ENCODE results near the gene RPTOR. TPM values are rescaled to one million over a fixed set of nuclear protein-coding genes. Genes with fewer than 3 reads are reported as not detected.

The RPTOR gene
- total and polyA plus RNA-seq, 3 experiments from 2014 or later: 7.9 to 69.4 (median 63.9) TPM

DNA sequence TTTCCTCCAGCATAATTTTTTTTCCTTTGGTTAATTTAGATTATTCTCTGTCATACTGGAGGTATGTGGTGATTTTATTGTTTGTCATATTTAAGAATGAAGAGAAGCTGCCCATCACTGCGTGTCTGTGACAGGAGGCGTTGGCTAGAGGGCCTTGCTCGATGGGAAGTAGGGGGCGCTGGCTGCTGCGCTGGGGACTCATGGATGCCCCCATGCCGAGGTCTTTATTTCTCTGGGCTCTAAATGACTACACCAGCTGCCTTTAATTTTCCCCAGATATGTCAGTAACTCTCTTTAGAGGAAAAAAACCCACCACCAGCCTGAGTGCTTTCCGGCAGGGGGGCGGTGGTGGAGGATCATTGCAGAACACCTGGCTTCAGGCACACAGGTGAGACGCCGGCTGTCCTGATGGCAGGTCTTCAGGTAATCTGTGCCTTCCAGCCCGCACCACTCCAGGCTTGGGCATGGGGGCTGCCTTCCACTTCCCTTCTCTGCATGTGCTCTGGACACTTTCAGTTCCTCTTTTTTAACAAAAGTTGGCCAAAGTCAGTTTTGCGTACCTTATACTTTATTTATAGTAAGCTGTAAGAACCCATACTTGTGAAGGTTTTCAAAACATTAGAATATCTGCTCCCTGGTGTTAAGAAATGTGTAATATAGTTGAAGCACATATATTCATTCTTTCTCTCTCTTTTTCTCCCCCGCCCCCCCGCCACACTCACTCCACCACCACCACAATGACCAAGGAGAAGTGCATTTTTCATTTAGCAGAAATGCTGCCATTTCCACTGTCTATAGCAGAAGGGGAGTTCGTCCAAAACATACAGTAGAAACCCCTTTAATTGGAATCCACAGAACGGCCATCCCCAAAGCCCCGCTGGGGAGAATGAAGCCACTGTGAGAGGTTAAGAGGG is 192.7 kb downstream of the RPTOR start:
- H3K4me1 Mint-ChIP-seq: peaks cover 12 to 36% (median 35%) of the 10 kb centered on the region in 3 donors
- Histone ChIP-seq H3K9me3 (ENCODE audit: low read length) (no peaks in the 10 kb centered on the region), H3K4me3 (ENCODE audit: low read length) (no peak overlapping the region), H3K4me1 (ENCODE audit: insufficient read depth, low read length) (peaks cover 29% of the 10 kb centered on the region), H3K36me3 (ENCODE audit: insufficient read depth, low read length) (peaks cover 4% of the 10 kb centered on the region), H3K27ac (ENCODE audit: low read depth, low read length) (no peak overlapping the region), H3K27me3 (ENCODE audit: insufficient read depth, low read length, poor library complexity, severe bottlenecking) (no peaks in the 10 kb centered on the region)
- POLR2A ChIA-PET: no interaction called here
- CTCF ChIA-PET: no interaction called here
- no peak overlapping the region for H3K4me3 Mint-ChIP-seq
- no peaks in the 10 kb centered on the region for H3K9me3 Mint-ChIP-seq
- DNase-seq: no peak
- H3K36me3 Mint-ChIP-seq: peaks cover 6 to 58% (median 13%) of the 10 kb centered on the region in 3 donors
- peaks cover 0 to 1% of the 10 kb centered on the region in 2 donors for H3K27me3 Mint-ChIP-seq
- no peak overlapping the region for H3K27ac Mint-ChIP-seq

DNA sequence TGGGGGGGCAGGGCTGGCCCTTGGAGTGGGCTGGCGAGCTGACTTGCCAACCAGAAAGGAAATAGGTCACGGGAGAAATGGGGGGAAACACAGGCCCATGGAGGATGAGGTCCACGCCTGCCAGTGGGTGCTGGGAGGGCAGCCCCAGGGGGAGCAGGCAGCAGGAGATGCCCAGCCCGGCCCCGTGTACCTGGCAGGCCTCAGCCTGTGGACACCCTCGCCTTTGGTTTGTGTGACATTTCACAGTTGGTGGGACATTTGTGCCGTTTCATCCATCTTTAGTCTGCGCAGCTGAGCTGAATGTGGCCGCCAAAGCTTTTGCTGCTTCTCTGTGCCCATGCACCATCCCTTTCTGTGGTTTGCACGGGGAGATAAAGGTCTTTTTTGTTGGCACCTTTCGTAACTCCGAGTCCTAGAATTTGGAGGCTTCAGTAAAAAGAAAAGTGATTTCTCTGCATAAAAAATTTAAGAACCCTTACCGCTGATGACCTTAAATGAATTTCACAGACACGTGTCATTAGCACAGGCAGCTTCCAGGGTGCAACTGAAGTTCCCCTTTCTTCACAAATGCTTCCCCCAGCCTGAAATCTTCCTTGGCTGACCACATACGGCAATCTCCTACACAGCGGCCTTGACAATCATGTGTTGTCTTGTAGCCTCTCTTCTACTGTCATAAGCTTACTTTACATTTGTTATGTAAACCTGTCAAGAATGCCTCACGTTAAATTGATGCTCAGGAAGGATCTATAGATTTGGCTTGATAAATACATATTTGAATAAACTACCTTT is 193.6 kb downstream of the RPTOR start:
- peaks cover 4% of the 10 kb centered on the region for H3K36me3 ChIP-seq (ENCODE audit: insufficient read depth, low read length)
- no peaks in the 10 kb centered on the region for H3K27me3 ChIP-seq (ENCODE audit: insufficient read depth, low read length, poor library complexity, severe bottlenecking)
- peaks cover 36% of the 10 kb centered on the region for H3K4me1 ChIP-seq (ENCODE audit: insufficient read depth, low read length)
- H3K27ac Mint-ChIP-seq: peak overlapping the region in 2 of 8 donors; percentile 22 to 46
- H3K4me3 ChIP-seq (ENCODE audit: low read length): no peak overlapping the region
- H3K27ac ChIP-seq (ENCODE audit: low read depth, low read length): no peak overlapping the region
- no peaks in the 10 kb centered on the region for H3K9me3 ChIP-seq (ENCODE audit: low read length)
- peaks cover 0 to 1% of the 10 kb centered on the region in 2 donors for H3K27me3 Mint-ChIP-seq
- peaks cover 9 to 61% (median 16%) of the 10 kb centered on the region in 3 donors for H3K36me3 Mint-ChIP-seq
- ChIA-PET POLR2A (no interaction called here), CTCF (no interaction called here)
- H3K9me3 Mint-ChIP-seq: no peaks in the 10 kb centered on the region
- peaks cover 18 to 43% (median 40%) of the 10 kb centered on the region in 3 donors for H3K4me1 Mint-ChIP-seq
- H3K4me3 Mint-ChIP-seq: no peak overlapping the region
- DNase-seq: no peak

DNA sequence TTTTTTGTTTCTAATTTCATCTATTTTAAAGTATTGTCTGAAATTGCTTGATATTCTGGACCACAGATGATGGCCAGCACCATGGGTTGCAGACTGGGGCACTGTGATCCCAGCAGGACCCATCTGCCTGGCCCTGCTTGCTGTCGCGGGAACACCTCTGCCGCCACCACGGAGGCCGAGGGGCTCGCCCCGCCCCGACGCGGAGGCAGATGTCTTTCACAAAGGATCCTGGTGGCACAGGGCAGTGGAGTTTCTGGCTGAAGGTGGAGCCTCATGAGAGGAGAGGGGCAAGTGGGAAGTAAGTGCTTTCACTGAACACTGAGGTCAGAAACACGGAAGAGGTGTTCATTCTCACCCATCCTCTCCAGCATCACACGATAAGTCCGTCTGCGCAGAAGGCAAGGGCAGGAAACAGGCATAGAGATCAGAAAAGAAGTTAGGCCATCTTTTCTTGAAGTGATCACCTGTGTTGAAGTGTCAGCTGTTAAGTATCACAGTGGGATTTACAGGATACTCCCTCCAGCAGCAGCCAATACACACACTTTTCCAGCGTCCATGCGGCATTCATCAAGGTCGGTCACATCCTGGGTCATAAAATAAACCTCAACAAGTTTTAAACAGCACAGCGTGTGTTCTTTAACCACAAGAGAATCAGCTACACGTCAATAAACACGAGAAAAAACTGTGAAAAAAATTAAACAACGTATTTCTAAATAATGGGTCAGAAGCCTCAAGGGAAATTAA is 194.5 kb downstream of the RPTOR start:
- Histone ChIP-seq H3K4me1 (ENCODE audit: insufficient read depth, low read length) (peaks cover 36% of the 10 kb centered on the region), H3K4me3 (ENCODE audit: low read length) (no peak overlapping the region), H3K27ac (ENCODE audit: low read depth, low read length) (no peak overlapping the region), H3K36me3 (ENCODE audit: insufficient read depth, low read length) (peaks cover 4% of the 10 kb centered on the region), H3K9me3 (ENCODE audit: low read length) (no peaks in the 10 kb centered on the region), H3K27me3 (ENCODE audit: insufficient read depth, low read length, poor library complexity, severe bottlenecking) (no peaks in the 10 kb centered on the region)
- Mint-ChIP-seq H3K9me3 (no peaks in the 10 kb centered on the region), H3K27ac (peak overlapping the region in 5 of 8 donors; percentile 43 to 89 (median 75)), H3K27me3 (peaks cover 0 to 1% of the 10 kb centered on the region in 2 donors), H3K36me3 (peaks cover 9 to 56% (median 16%) of the 10 kb centered on the region in 3 donors), H3K4me3 (peak overlapping the region in 2 of 7 donors; percentile 32 to 71), H3K4me1 (peaks cover 17 to 42% (median 39%) of the 10 kb centered on the region in 3 donors)
- peak in 2 of 5 donors; percentile 41 to 66 for DNase-seq
- ChIA-PET CTCF (no interaction called here), POLR2A (no interaction called here)

DNA sequence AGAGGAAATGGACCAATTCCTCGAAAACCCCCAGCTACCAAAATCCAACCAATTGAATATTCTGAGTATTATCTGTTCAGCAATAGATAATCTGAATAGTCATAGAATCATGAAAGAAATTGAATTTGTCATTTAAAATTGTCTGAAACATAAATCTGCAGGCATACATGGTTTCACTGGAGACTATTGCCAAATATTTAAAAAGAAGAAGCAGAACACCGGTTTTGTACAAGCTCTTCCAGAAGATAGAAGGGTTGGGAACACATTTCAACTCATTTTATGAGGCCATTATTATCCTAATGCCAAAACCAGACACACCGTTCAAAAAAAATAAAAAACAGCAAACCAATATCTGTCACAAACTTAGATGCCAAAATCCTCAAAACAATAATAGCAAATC is 195.5 kb downstream of the RPTOR start:
- Mint-ChIP-seq H3K27me3 (peaks cover 0 to 1% of the 10 kb centered on the region in 2 donors), H3K27ac (peak overlapping the region in 1 of 8 donors; percentile 89), H3K36me3 (peaks cover 9 to 50% (median 13%) of the 10 kb centered on the region in 3 donors), H3K9me3 (no peaks in the 10 kb centered on the region), H3K4me3 (no peak overlapping the region), H3K4me1 (peaks cover 16 to 43% (median 42%) of the 10 kb centered on the region in 3 donors)
- Histone ChIP-seq H3K27me3 (ENCODE audit: insufficient read depth, low read length, poor library complexity, severe bottlenecking) (no peaks in the 10 kb centered on the region), H3K4me1 (ENCODE audit: insufficient read depth, low read length) (peaks cover 36% of the 10 kb centered on the region), H3K36me3 (ENCODE audit: insufficient read depth, low read length) (no peaks in the 10 kb centered on the region), H3K4me3 (ENCODE audit: low read length) (no peak overlapping the region), H3K27ac (ENCODE audit: low read depth, low read length) (no peak overlapping the region), H3K9me3 (ENCODE audit: low read length) (no peaks in the 10 kb centered on the region)
- POLR2A ChIA-PET: no interaction called here
- CTCF ChIA-PET: no interaction called here
- DNase-seq: no peak

DNA sequence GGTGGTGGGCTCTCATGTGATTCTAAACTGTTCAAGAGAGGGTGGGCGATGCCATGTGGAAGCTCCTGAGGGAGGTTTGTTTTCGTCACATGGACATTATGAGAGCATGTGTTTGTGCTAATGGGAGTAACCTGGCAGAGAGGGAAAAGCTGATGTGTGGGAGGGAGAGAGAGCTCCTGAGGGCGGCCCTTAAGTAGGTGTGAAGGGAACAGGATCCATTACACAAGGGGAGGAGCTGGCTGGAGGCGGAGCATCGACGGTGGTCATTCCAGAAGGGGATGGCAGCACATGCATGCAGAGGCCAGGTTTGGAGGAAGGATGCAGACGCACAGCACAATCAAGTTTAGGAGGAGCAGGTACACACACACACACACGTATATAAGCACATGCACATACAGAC is 197.5 kb downstream of the RPTOR start:
- ChIA-PET POLR2A (no interaction called here), CTCF (no interaction called here)
- DNase-seq: no peak
- Mint-ChIP-seq H3K9me3 (no peaks in the 10 kb centered on the region), H3K36me3 (peaks cover 9 to 35% (median 12%) of the 10 kb centered on the region in 3 donors), H3K27ac (peak overlapping the region in 2 of 8 donors; percentile 55 to 73), H3K4me3 (no peak overlapping the region), H3K4me1 (peaks cover 20 to 55% (median 46%) of the 10 kb centered on the region in 3 donors), H3K27me3 (peaks cover 0 to 1% of the 10 kb centered on the region in 2 donors)
- no peaks in the 10 kb centered on the region for H3K9me3 ChIP-seq (ENCODE audit: low read length)
- H3K36me3 ChIP-seq (ENCODE audit: insufficient read depth, low read length): no peaks in the 10 kb centered on the region
- no peaks in the 10 kb centered on the region for H3K27me3 ChIP-seq (ENCODE audit: insufficient read depth, low read length, poor library complexity, severe bottlenecking)
- no peak overlapping the region for H3K27ac ChIP-seq (ENCODE audit: low read depth, low read length)
- peaks cover 36% of the 10 kb centered on the region for H3K4me1 ChIP-seq (ENCODE audit: insufficient read depth, low read length)
- no peak overlapping the region for H3K4me3 ChIP-seq (ENCODE audit: low read length)

DNA sequence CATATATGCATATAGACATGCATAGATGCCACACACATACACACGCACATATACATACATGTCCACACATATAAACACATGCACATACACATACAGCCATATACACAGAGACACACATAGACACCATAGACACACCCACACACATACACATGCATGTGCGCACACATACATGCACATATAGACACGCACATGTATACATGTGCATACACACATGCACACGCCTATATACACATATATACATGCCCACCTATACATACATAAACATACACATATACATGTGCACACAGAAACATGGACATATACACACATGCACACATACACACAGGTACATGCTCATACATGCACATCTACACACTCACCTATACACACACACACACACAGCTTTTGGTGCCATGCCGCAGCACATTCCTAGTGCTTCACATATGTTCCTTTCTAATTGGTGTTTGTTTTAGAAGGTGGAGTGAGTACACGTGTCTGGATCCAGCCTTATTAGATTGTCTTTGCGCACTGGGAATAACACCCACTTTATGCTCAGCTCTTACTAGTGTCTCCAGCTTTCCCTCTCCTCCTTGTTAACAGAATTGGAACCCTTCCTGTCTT is 198.0 kb downstream of the RPTOR start:
- H3K27ac ChIP-seq (ENCODE audit: low read depth, low read length): no peak overlapping the region
- ChIA-PET POLR2A (no interaction called here), CTCF (no interaction called here)
- no peaks in the 10 kb centered on the region for H3K9me3 ChIP-seq (ENCODE audit: low read length)
- H3K27ac Mint-ChIP-seq: peak overlapping the region in 4 of 8 donors; percentile 18 to 83 (median 53)
- no peaks in the 10 kb centered on the region for H3K9me3 Mint-ChIP-seq
- no peaks in the 10 kb centered on the region for H3K36me3 ChIP-seq (ENCODE audit: insufficient read depth, low read length)
- peaks cover 36% of the 10 kb centered on the region for H3K4me1 ChIP-seq (ENCODE audit: insufficient read depth, low read length)
- H3K4me3 ChIP-seq (ENCODE audit: low read length): peak overlapping the region; percentile 56
- H3K36me3 Mint-ChIP-seq: peaks cover 9 to 36% (median 11%) of the 10 kb centered on the region in 3 donors
- H3K27me3 Mint-ChIP-seq: peaks cover 0 to 1% of the 10 kb centered on the region in 2 donors
- H3K4me1 Mint-ChIP-seq: peaks cover 20 to 60% (median 46%) of the 10 kb centered on the region in 3 donors
- H3K4me3 Mint-ChIP-seq: peak overlapping the region in 4 of 7 donors; percentile 38 to 67 (median 51)
- H3K27me3 ChIP-seq (ENCODE audit: insufficient read depth, low read length, poor library complexity, severe bottlenecking): no peaks in the 10 kb centered on the region
- no peak for DNase-seq

DNA sequence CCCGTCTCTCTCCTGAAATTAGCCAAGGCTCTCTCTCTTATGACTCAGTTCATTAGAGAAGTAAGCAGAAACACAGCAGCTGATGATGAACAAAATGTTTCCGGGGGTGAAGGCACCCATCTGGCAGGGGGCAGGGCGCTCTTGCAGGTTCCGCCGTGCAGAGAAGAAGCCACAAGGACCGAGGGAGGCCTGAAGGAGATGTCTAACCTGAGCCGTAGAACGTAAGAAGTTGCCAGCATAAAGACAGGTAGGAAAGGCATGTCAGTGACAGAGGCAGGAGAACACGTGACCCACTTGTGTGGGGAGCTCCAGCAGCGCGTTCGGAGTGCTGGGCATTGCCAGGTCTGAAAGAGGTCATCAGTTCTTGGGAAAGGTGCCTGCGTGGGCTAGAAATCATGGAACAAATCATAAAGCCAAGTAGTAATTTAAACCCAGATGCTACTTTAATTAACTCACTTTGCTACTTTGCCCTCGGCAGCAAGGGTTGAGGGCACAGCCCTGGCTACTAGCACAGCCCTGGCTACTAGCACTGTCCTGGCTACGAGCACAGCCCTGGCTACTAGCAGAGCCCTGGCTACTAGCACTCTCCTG is 198.6 kb downstream of the RPTOR start:
- Mint-ChIP-seq H3K4me3 (peak overlapping the region in 6 of 7 donors; percentile 28 to 67 (median 42)), H3K4me1 (peaks cover 20 to 62% (median 46%) of the 10 kb centered on the region in 3 donors), H3K36me3 (peaks cover 9 to 36% (median 11%) of the 10 kb centered on the region in 3 donors), H3K27ac (peak overlapping the region in 7 of 8 donors; percentile 18 to 83 (median 51)), H3K27me3 (peaks cover 0 to 1% of the 10 kb centered on the region in 2 donors), H3K9me3 (no peaks in the 10 kb centered on the region)
- H3K4me1 ChIP-seq (ENCODE audit: insufficient read depth, low read length): peaks cover 33% of the 10 kb centered on the region
- POLR2A ChIA-PET: no interaction called here
- DNase-seq: peak in 1 of 5 donors; percentile 70
- H3K27me3 ChIP-seq (ENCODE audit: insufficient read depth, low read length, poor library complexity, severe bottlenecking): no peaks in the 10 kb centered on the region
- H3K36me3 ChIP-seq (ENCODE audit: insufficient read depth, low read length): no peaks in the 10 kb centered on the region
- peak overlapping the region; percentile 56 for H3K4me3 ChIP-seq (ENCODE audit: low read length)
- H3K27ac ChIP-seq (ENCODE audit: low read depth, low read length): no peak overlapping the region
- H3K9me3 ChIP-seq (ENCODE audit: low read length): no peaks in the 10 kb centered on the region
- CTCF ChIA-PET: no interaction called here

Measured in CD8-positive, alpha-beta memory T cell (primary cell).